Heart right ventricle (tissue), 16 donors: ENCODE results near the gene TMED10. TPM values are rescaled to one million over a fixed set of nuclear protein-coding genes. Genes with fewer than 3 reads are reported as not detected.

ENCODE experiments used
- ATAC-seq, 8 donors: fragments of 200-7000 bp; cut with Tn5 transposase; one replicate each; pipeline ENCODE4 v1.9.1; 2020; ENCODE audit warnings: mild to moderate bottlenecking in 8 of 8, moderate library complexity in 8 of 8, moderate number of reproducible peaks in 1 of 8
- DNase-seq, 2 donors: peaks; one replicate each; pipeline ENCODE4 v3.0.0-alpha.2; 2020
- H3K27ac ChIP-seq, 10 donors: fragments of 200-600 bp; sonication (generic) in 2 of 10; one replicate each; pipeline versions ENCODE4 v1.5.0 to v1.8.0; 2020 to 2022; ENCODE audit warnings: mild to moderate bottlenecking in 3 of 10
- H3K27me3 ChIP-seq, 7 donors: fragments of 200-600 bp; one replicate each; pipeline ENCODE4 v1.8.0; 2021 to 2022; ENCODE audit warnings: mild to moderate bottlenecking in 2 of 7
- H3K36me3 ChIP-seq, 9 donors: fragments of 200-600 bp; sonication (generic) in 1 of 9; one replicate each; pipeline versions ENCODE4 v1.5.0 to v1.8.0; 2020 to 2022; ENCODE audit warnings: mild to moderate bottlenecking in 2 of 9
- H3K4me1 ChIP-seq, 9 donors: fragments of 200-600 bp; sonication (generic) in 1 of 9; one replicate each; pipeline versions ENCODE4 v1.5.0 to v1.8.0; 2020 to 2022; ENCODE audit warnings: mild to moderate bottlenecking in 4 of 9
- H3K4me3 ChIP-seq, 10 donors: fragments of 200-600 bp; sonication (generic) in 2 of 10; one replicate each; pipeline versions ENCODE4 v1.5.0 to v1.8.0; 2020 to 2022; ENCODE audit warnings: mild to moderate bottlenecking in 7 of 10, moderate library complexity in 2 of 10
- H3K9me3 ChIP-seq, 11 donors: fragments of 200-600 bp in 10 of 11; sonication (generic) in 2 of 11; one replicate each; pipeline versions ENCODE4 v1.5.0 to v1.8.0; 2013 to 2022; ENCODE audit warnings: mild to moderate bottlenecking in 2 of 11, control low read depth in 1 of 11, moderate library complexity in 1 of 11
- CTCF ChIP-seq, 9 donors: fragments of 200-600 bp; sonication (generic) in 2 of 9; IDR thresholded peaks; one replicate each; pipeline versions ENCODE4 v1.5.0 to v1.8.0; 2021 to 2022; ENCODE audit warnings: antibody characterized with exemption in 9 of 9, mild to moderate bottlenecking in 5 of 9, moderate library complexity in 1 of 9
- WGBS, 2 donors: extraction: QIAGEN DNeasy Blood & Tissue Kit; methylation state at CpG; one replicate each; pipeline ENCODE4 v1.1.7; 2013; ENCODE audit warnings: inconsistent platforms in 1 of 2; 5-methylcytosine and 5-hydroxymethylcytosine counted together
- intact Hi-C, 10 donors: fragments of 100-400 bp; cut with DNase I; formaldehyde crosslinking; loops; one replicate each; pipeline versions ENCODE4 v1.11.1 to v1.14.2; 2022
- polyA plus RNA-seq, 2 donors: library from polyadenylated mRNA; stranded (reverse); fragments of 200-250 nt; gene quantifications; one replicate each; pipeline ENCODE4 v1.2.3, GENCODE V29; 2013
- total RNA-seq, 10 donors: library from RNA; stranded (reverse); fragmentation: NEBNext Ultra II Directional in 3 of 10; extraction: Animal tissue kit (Norgen Biotek cat#: 25700) in 3 of 10; gene quantifications; one replicate each; pipeline versions ENCODE4 v1.2.1 to v1.2.4, GENCODE V29; 2021 to 2023
- donor health status: Arrhythmogenic right ventricular cardiomyopathy.
- donor health status: ischemic (EF 13 %, LVEDD 7.1; RV severe dilation, severe dysfunction).
- donor health status: healthy with polysubstance abuse.
- donor health status: DM: no; HTN: yes; CAD: no.
- donor health status: DM: no; HTN: no; CAD: no.
- donor health status: ischemic (EF 25% LVEDD 6.9; RV normal size, moderate dysfunction).
- donor health status: ischemic (EF 25% LVEDD 5.7; RV mildly dilated, moderate dysfunction).
- donor health status: healthy.
- donor health status: DM: yes; HTN: yes; CAD: no.
- donor health status: Ischemic cardiomyopathy.
- donor health status: ischemic (EF 35%, LVEDD 5.7; RV mildly dilated, moderate dysfunction).
- donor health status: nonischemic (EF 11% LVEDD 7.7; RV severe dilation, severe dysfunction).
- donor health status: DM: yes; HTN: yes; CAD: no.
- donor health status: PGD.
- donor health status: ischemic (EF 29% LVEDD 5.4; RV normal size, mild dysfunction).
- donor health status: nonischemic (EF 23%, LVEDD 6.1; RV moderate dilation, normal function).

TMED10 gene
- total and polyA plus RNA-seq, 12 donors = 29.1 to 366 (median 275) TPM

GRCh38 chr14:75098212-75098611, 78.2 kb downstream of the TMED10 start:
- Histone ChIP-seq H3K4me1 (peaks cover 0 to 6% (median 0%) of the 10 kb centered on the region in 9 donors), H3K9me3 (no peaks in the 10 kb centered on the region), H3K27ac (peak overlapping the region in 1 of 10 donors; percentile 20), H3K4me3 (no peak overlapping the region), H3K27me3 (no peaks in the 10 kb centered on the region), H3K36me3 (peaks cover 0 to 100% (median 74%) of the 10 kb centered on the region in 9 donors)
- ATAC-seq (no peak), DNase-seq (no peak)
- no peak for TF ChIP-seq CTCF (IDR thresholded peaks at IDR 0.05)
- intact Hi-C loops = loop anchor here in 1 of 10 donors (5.0 kb wide), 1 partner anchor 236 kb away; no protein-coding TSS in a partner anchor

GRCh38 chr14:75096959-75097358, 79.5 kb downstream of the TMED10 start:
- intact Hi-C loops = loop anchor here in 1 of 10 donors (5.0 kb wide), 1 partner anchor 235 kb away; no protein-coding TSS in a partner anchor
- H3K27me3 ChIP-seq = no peaks in the 10 kb centered on the region
- DNase-seq (peak in 1 of 2 donors; percentile 13), ATAC-seq (peak in 6 of 8 donors; percentile 51 to 83 (median 74))
- peaks cover 0 to 6% (median 0%) of the 10 kb centered on the region in 9 donors for H3K4me1 ChIP-seq
- no peak overlapping the region for H3K27ac ChIP-seq
- H3K4me3 ChIP-seq = no peak overlapping the region
- 61 to 69% methylated on average over 6 of the region's 6 CpGs for WGBS, 2 donors
- TF ChIP-seq CTCF (IDR thresholded peaks at IDR 0.05) = no peak
- peaks cover 0 to 100% (median 70%) of the 10 kb centered on the region in 9 donors for H3K36me3 ChIP-seq
- no peaks in the 10 kb centered on the region for H3K9me3 ChIP-seq

- no peak overlapping the region for H3K27ac ChIP-seq
- WGBS, 2 donors = 92 to 95% methylated on average over 4 of the region's 4 CpGs
- DNase-seq = no peak
- no peaks in the 10 kb centered on the region for H3K27me3 ChIP-seq
- no peak for ATAC-seq
- TF ChIP-seq CTCF (IDR thresholded peaks at IDR 0.05) = no peak
- intact Hi-C loops = loop anchor here in 1 of 10 donors (5.0 kb wide), 1 partner anchor 233 kb away; no protein-coding TSS in a partner anchor
- peaks cover 0 to 6% (median 0%) of the 10 kb centered on the region in 9 donors for H3K4me1 ChIP-seq
- peaks cover 0 to 100% (median 71%) of the 10 kb centered on the region in 9 donors for H3K36me3 ChIP-seq
- H3K4me3 ChIP-seq = no peak overlapping the region
- H3K9me3 ChIP-seq = no peaks in the 10 kb centered on the region
These were observed 80.7 kb downstream of the TMED10 start for GRCh38 chr14:75095690-75096089.

GRCh38 chr14:75094896-75095295, 81.5 kb downstream of the TMED10 start:
- Histone ChIP-seq H3K27ac (no peak overlapping the region), H3K27me3 (no peaks in the 10 kb centered on the region), H3K36me3 (peaks cover 0 to 100% (median 67%) of the 10 kb centered on the region in 9 donors), H3K9me3 (no peaks in the 10 kb centered on the region), H3K4me1 (peaks cover 0 to 6% (median 0%) of the 10 kb centered on the region in 9 donors), H3K4me3 (no peak overlapping the region)
- ATAC-seq (no peak), DNase-seq (no peak)
- WGBS, 2 donors = 84 to 93% methylated on average over 3 of the region's 3 CpGs
- intact Hi-C loops = loop anchor here in 2 of 10 donors (5.0 kb wide), 2 partner anchors 188 to 233 kb away; no protein-coding TSS in a partner anchor
- TF ChIP-seq CTCF (IDR thresholded peaks at IDR 0.05) = no peak
